COLO829 (cell line): Measurements from ENCODE around the gene NOL4L.
A peak's percentile ranks its signal among the peaks of the same experiment; 100 is the strongest.

ENCODE experiments used
- DNase-seq: peaks from one replicate; pipeline ENCODE4 v3.0.0; 2012; ENCODE audit warnings: low spot score

Gene NOL4L

GRCh38 chr20:32470025-32470861 is 114.9 kb downstream of the NOL4L start:
- DNase-seq: peak; percentile 63

GRCh38 chr20:32468860-32469259 is 116.3 kb downstream of the NOL4L start:
- no peak for DNase-seq

- no peak for DNase-seq
These were observed 116.9 kb downstream of the NOL4L start for GRCh38 chr20:32468313-32468640.

GRCh38 chr20:32467506-32468312 is 117.4 kb downstream of the NOL4L start:
- DNase-seq: no peak

- no peak for DNase-seq
These were observed 118.2 kb downstream of the NOL4L start for GRCh38 chr20:32466739-32467505.

GRCh38 chr20:32465901-32466675 is 119.0 kb downstream of the NOL4L start:
- DNase-seq: peak; percentile 28

- DNase-seq: peak; percentile 58
These were observed 119.8 kb downstream of the NOL4L start for GRCh38 chr20:32465092-32465900.

- DNase-seq: no peak
These were observed 120.6 kb downstream of the NOL4L start for GRCh38 chr20:32464401-32465091.

GRCh38 chr20:32463642-32464400 is 121.3 kb downstream of the NOL4L start:
- DNase-seq: peak; percentile 93

GRCh38 chr20:32462900-32463641 is 122.1 kb downstream of the NOL4L start:
- DNase-seq: no peak

- DNase-seq: no peak
These were observed 123.1 kb downstream of the NOL4L start for GRCh38 chr20:32461836-32462600.

GRCh38 chr20:32460683-32461320 is 124.3 kb downstream of the NOL4L start:
- no peak for DNase-seq

- DNase-seq: no peak
These were observed 124.9 kb downstream of the NOL4L start for GRCh38 chr20:32460231-32460630.

GRCh38 chr20:32458837-32459220 is 126.3 kb downstream of the NOL4L start:
- no peak for DNase-seq

GRCh38 chr20:32458061-32458836 is 126.9 kb downstream of the NOL4L start:
- no peak for DNase-seq

- DNase-seq: peak; percentile 45
These were observed 127.6 kb downstream of the NOL4L start for GRCh38 chr20:32457479-32457986.
